Measurements from ENCODE around the gene TIAL1.

DNA sequence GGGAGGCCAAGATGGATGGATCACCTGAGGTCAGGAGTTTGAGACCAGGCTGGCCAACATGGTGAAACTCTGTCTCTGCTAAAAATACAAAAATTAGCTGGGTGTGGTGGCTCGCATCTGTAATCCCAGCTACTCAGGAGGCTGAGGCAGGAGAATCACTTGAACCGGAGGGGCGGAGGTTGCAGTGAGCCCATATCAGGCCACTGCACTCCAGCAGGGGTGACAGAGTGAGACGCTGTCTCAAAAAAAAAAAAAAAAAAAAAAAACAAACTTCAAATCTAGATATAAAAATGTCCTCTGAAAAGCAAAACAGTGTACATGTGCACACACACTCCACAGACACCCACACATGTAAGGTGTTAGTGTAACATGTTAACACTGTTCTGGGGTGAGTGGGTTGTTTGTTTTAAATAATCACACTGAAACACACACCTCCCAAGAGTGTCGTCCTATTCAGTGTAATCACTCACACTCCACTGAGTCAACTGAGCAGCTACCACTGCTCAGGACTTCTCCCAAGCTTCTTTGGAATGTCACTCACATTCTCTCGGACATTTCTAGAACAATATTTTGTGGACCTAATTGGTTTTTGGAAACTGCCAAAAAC is 41.5 kb downstream of the TIAL1 start:
- no peak for TF ChIP-seq POLR2A (IDR thresholded peaks at IDR 0.05)
- TF ChIP-seq, protein P1, sequence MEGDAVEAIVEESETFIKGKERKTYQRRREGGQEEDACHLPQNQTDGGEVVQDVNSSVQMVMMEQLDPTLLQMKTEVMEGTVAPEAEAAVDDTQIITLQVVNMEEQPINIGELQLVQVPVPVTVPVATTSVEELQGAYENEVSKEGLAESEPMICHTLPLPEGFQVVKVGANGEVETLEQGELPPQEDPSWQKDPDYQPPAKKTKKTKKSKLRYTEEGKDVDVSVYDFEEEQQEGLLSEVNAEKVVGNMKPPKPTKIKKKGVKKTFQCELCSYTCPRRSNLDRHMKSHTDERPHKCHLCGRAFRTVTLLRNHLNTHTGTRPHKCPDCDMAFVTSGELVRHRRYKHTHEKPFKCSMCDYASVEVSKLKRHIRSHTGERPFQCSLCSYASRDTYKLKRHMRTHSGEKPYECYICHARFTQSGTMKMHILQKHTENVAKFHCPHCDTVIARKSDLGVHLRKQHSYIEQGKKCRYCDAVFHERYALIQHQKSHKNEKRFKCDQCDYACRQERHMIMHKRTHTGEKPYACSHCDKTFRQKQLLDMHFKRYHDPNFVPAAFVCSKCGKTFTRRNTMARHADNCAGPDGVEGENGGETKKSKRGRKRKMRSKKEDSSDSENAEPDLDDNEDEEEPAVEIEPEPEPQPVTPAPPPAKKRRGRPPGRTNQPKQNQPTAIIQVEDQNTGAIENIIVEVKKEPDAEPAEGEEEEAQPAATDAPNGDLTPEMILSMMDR (IDR thresholded peaks at IDR 0.05): no peak

All from body of pancreas (tissue), 4 donors.